Stimulated activated memory B cell treated with anti-CD40 and anti-IgM and Interleukin-4, amounts not matched to agents 10 μg/mL and 1 μg/mL and 100 μg/mL, for 72 hours (primary cell): ENCODE data around the gene KRT7.
A peak's percentile ranks its signal among the peaks of the same experiment; 100 is the strongest.

ENCODE experiments used
- ATAC-seq: fragments of 150-1000 bp; cut with Tn5 transposase; 2 replicates; pipeline ENCODE4 v1.10.0; 2021
- H3K27ac Mint-ChIP-seq: one replicate; pipeline ENCODE4 v1.8.0; 2022; ENCODE audit warnings: mild to moderate bottlenecking, mixed read lengths
- H3K27me3 Mint-ChIP-seq: one replicate; pipeline ENCODE4 v1.8.0; 2022; ENCODE audit warnings: mixed read lengths
- H3K36me3 Mint-ChIP-seq: one replicate; pipeline ENCODE4 v1.8.0; 2022; ENCODE audit warnings: mixed read lengths
- H3K4me1 Mint-ChIP-seq: one replicate; pipeline ENCODE4 v1.8.0; 2022; ENCODE audit warnings: mixed read lengths
- H3K4me3 Mint-ChIP-seq: one replicate; pipeline ENCODE4 v1.8.0; 2022; ENCODE audit warnings: mild to moderate bottlenecking, moderate library complexity, mixed read lengths
- H3K9me3 Mint-ChIP-seq: one replicate; pipeline ENCODE4 v1.8.0; 2022; ENCODE audit warnings: mixed read lengths

KRT7 gene

DNA sequence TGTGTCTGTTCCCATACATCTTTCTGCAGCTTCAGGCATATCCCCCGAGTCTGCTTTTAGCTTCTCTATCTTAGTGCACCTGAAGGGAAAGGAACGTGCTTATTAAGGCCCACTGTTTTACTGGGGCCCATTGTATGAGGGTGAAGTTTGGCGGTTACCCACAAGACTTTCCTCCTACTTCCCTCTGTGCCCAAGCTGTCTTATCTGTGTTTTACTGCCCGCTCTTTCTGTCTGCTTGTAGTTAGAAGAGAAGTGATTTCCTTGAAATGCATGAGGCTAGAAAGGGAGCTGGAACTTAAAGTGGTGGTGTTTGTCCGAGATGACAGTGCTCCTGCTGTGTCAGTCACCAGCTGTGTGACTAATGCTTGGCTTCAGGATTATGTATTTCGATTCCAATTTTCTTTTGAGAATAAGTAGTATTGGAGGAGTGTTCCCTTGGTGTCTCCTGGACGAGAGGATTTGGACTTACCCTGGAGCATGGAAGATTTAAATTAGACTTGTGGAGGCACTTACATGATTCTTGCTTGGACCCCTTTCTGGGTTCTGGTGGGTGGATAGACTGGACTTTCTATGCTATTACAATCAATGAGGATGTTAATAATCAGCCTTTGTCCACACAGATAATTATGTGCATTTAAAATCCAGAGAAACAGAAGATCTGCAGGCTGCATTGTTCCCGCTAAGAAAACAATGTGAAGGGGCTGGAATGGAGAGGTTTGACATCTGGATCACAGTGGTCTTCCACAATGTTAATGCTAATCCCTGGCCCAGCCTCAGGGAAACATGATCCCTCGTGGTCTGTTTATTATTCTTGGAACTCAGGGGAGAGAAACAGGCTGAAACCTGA is 27.5 kb downstream of the KRT7 start:
- Mint-ChIP-seq H3K4me1 (no peaks in the 10 kb centered on the region), H3K9me3 (no peaks in the 10 kb centered on the region), H3K4me3 (no peak overlapping the region), H3K36me3 (no peaks in the 10 kb centered on the region), H3K27ac (no peak overlapping the region), H3K27me3 (peaks cover 41% of the 10 kb centered on the region)
- ATAC-seq: no peak

DNA sequence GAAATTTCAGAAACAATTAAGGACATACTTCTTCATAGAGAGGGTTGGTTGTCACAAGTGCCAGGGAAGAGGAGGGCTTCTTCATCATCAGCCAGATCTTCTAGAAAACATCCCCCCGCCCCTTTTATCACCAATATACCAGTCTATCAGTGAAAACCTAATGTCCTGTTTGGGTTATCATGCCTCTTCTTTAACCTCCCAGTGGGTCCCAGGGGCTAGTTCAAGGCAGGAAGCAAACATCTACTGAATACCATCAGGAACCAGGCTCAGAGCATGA is 28.1 kb downstream of the KRT7 start:
- no peak for ATAC-seq
- no peaks in the 10 kb centered on the region for H3K9me3 Mint-ChIP-seq
- no peaks in the 10 kb centered on the region for H3K36me3 Mint-ChIP-seq
- H3K4me3 Mint-ChIP-seq: no peak overlapping the region
- no peak overlapping the region for H3K27ac Mint-ChIP-seq
- no peaks in the 10 kb centered on the region for H3K4me1 Mint-ChIP-seq
- H3K27me3 Mint-ChIP-seq: peaks cover 35% of the 10 kb centered on the region

GRCh38 chr12:52262286-52262685 is 29.2 kb downstream of the KRT7 start:
- H3K27ac Mint-ChIP-seq: no peak overlapping the region
- no peaks in the 10 kb centered on the region for H3K9me3 Mint-ChIP-seq
- H3K4me1 Mint-ChIP-seq: no peaks in the 10 kb centered on the region
- H3K36me3 Mint-ChIP-seq: no peaks in the 10 kb centered on the region
- ATAC-seq: no peak
- no peak overlapping the region for H3K4me3 Mint-ChIP-seq
- peaks cover 34% of the 10 kb centered on the region for H3K27me3 Mint-ChIP-seq

GRCh38 chr12:52263761-52264434 is 30.9 kb downstream of the KRT7 start:
- ATAC-seq: no peak
- Mint-ChIP-seq H3K4me1 (no peaks in the 10 kb centered on the region), H3K4me3 (no peak overlapping the region), H3K27me3 (peaks cover 33% of the 10 kb centered on the region), H3K9me3 (no peaks in the 10 kb centered on the region), H3K36me3 (no peaks in the 10 kb centered on the region), H3K27ac (no peak overlapping the region)

DNA sequence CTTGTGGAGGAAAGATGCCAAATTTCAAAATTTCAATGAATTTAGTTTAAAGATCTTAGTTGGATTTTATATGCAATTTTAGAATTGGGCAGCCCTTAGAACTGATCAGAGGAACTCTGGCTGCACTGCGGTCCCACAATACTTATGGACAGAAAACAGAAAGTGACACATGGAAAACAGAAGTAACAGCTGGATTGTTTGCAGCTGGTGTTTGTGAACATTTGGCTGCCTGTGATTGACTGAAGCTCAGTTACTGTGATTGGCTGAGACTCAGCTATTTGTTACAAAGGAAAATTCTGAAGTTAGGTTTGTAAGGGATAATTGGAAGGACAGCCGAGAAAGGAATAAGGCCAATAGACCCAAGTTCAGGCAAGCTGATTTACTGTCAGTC is 31.4 kb downstream of the KRT7 start:
- H3K9me3 Mint-ChIP-seq: no peaks in the 10 kb centered on the region
- peaks cover 27% of the 10 kb centered on the region for H3K27me3 Mint-ChIP-seq
- no peak for ATAC-seq
- H3K4me1 Mint-ChIP-seq: no peaks in the 10 kb centered on the region
- no peak overlapping the region for H3K4me3 Mint-ChIP-seq
- no peaks in the 10 kb centered on the region for H3K36me3 Mint-ChIP-seq
- H3K27ac Mint-ChIP-seq: no peak overlapping the region

GRCh38 chr12:52266514-52266913 is 33.5 kb downstream of the KRT7 start:
- no peak overlapping the region for H3K27ac Mint-ChIP-seq
- no peaks in the 10 kb centered on the region for H3K4me1 Mint-ChIP-seq
- H3K36me3 Mint-ChIP-seq: no peaks in the 10 kb centered on the region
- peaks cover 27% of the 10 kb centered on the region for H3K27me3 Mint-ChIP-seq
- no peaks in the 10 kb centered on the region for H3K9me3 Mint-ChIP-seq
- H3K4me3 Mint-ChIP-seq: no peak overlapping the region
- no peak for ATAC-seq

DNA sequence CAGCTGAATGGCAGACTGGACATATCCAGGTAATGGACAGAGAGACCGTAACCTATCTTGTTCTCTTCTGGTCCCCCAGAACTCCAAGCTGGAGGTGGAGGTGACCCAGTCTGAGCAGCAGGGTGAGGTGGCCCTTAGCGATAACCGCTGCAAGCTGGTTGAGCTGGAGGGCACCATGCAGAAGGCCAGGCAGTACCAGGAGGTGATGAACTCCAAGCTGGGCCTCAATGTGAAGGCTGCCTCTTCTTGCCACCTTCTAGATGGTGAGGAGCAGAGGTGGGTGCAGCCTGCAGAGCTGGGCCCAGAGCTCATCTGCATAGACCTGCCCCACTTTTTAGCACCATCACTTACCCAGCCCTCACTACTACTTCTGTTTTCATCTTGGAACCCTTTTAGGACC is 34.2 kb downstream of the KRT7 start:
- no peak overlapping the region for H3K27ac Mint-ChIP-seq
- no peaks in the 10 kb centered on the region for H3K4me1 Mint-ChIP-seq
- ATAC-seq: no peak
- peaks cover 29% of the 10 kb centered on the region for H3K27me3 Mint-ChIP-seq
- no peaks in the 10 kb centered on the region for H3K36me3 Mint-ChIP-seq
- no peak overlapping the region for H3K4me3 Mint-ChIP-seq
- H3K9me3 Mint-ChIP-seq: no peaks in the 10 kb centered on the region

GRCh38 chr12:52267699-52268098 is 34.7 kb downstream of the KRT7 start:
- no peak overlapping the region for H3K27ac Mint-ChIP-seq
- H3K4me1 Mint-ChIP-seq: no peaks in the 10 kb centered on the region
- peak; percentile 34 for ATAC-seq
- H3K4me3 Mint-ChIP-seq: no peak overlapping the region
- no peaks in the 10 kb centered on the region for H3K36me3 Mint-ChIP-seq
- peaks cover 29% of the 10 kb centered on the region for H3K27me3 Mint-ChIP-seq
- H3K9me3 Mint-ChIP-seq: no peaks in the 10 kb centered on the region

DNA sequence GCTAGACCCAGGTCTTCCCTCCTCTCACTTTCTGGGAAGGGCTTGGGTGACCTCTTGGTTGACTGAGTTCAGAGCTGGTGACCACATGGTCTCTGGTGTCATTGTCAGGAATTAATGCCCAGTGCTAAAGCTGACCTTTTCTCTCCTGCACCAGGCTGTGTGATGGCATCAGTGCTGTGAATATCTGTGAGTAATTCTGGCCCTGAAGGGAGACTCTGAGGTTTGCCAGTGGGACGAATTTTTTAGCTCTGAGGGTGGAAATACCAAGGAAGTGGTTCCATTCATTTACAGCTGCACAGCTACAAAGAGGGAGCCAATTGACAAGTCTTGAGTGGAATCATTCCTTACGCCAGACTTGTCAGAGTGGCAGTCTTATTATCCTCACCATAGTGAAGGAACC is 35.2 kb downstream of the KRT7 start:
- Mint-ChIP-seq H3K27ac (no peak overlapping the region), H3K36me3 (no peaks in the 10 kb centered on the region), H3K27me3 (peaks cover 29% of the 10 kb centered on the region), H3K9me3 (no peaks in the 10 kb centered on the region), H3K4me3 (no peak overlapping the region), H3K4me1 (no peaks in the 10 kb centered on the region)
- ATAC-seq: no peak

- no peak for ATAC-seq
- H3K4me1 Mint-ChIP-seq: no peaks in the 10 kb centered on the region
- H3K27me3 Mint-ChIP-seq: peaks cover 46% of the 10 kb centered on the region
- H3K4me3 Mint-ChIP-seq: no peak overlapping the region
- no peaks in the 10 kb centered on the region for H3K36me3 Mint-ChIP-seq
- H3K27ac Mint-ChIP-seq: no peak overlapping the region
- no peaks in the 10 kb centered on the region for H3K9me3 Mint-ChIP-seq
Measured at GRCh38 chr12:52270541-52271070, 37.6 kb downstream of the KRT7 start.

DNA sequence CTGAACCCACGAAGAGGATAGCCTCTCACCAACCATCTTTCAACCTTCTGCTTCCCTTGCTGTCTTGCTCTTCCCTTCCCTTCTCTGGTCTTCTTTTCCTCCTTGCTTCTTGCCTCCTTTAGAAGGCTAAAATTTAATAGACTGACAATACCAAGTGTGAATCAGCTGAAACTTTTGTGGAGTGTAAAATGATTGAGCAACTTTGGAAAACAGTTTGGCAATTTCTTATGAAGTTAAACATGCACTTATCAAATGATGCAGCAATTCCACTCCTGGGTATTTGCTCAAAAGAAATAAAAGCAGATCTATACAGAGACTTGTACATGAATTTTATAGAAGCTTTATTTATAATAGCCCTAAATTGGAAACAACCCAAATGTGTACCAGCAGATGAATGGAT is 38.1 kb downstream of the KRT7 start:
- no peak for ATAC-seq
- Mint-ChIP-seq H3K4me3 (no peak overlapping the region), H3K36me3 (no peaks in the 10 kb centered on the region), H3K4me1 (no peaks in the 10 kb centered on the region), H3K9me3 (no peaks in the 10 kb centered on the region), H3K27me3 (peaks cover 50% of the 10 kb centered on the region), H3K27ac (no peak overlapping the region)

- H3K27me3 Mint-ChIP-seq: peaks cover 65% of the 10 kb centered on the region
Measured at GRCh38 chr12:52274521-52275120, 41.6 kb downstream of the KRT7 start, which contains the start of gene KRT86. KRT86 (plus strand) TSS chr12:52274645; CDS start chr12:52301917, 27,272 bp downstream.

GRCh38 chr12:52275686-52276085 is 42.6 kb downstream of the KRT7 start:
- H3K9me3 Mint-ChIP-seq: no peaks in the 10 kb centered on the region
- H3K4me1 Mint-ChIP-seq: peaks cover 10% of the 10 kb centered on the region
- no peak overlapping the region for H3K4me3 Mint-ChIP-seq
- ATAC-seq: no peak
- no peaks in the 10 kb centered on the region for H3K36me3 Mint-ChIP-seq
- H3K27ac Mint-ChIP-seq: no peak overlapping the region
- H3K27me3 Mint-ChIP-seq: peaks cover 67% of the 10 kb centered on the region

More at GRCh38 chr12:52274521-52275120, 41.6 kb downstream of the KRT7 start, which contains the start of gene KRT86:
- H3K4me3 Mint-ChIP-seq: no peak within 1 kb of the TSS
- no peak within 1 kb of the TSS for H3K27ac Mint-ChIP-seq
- peaks cover 10% of the 10 kb centered on the region for H3K4me1 Mint-ChIP-seq
- H3K9me3 Mint-ChIP-seq: no peaks in the 10 kb centered on the region
- no peak for ATAC-seq
- H3K36me3 Mint-ChIP-seq: no peaks in the 10 kb centered on the region

- Mint-ChIP-seq H3K4me3 (no peak overlapping the region), H3K4me1 (peaks cover 10% of the 10 kb centered on the region), H3K27ac (no peak overlapping the region), H3K9me3 (no peaks in the 10 kb centered on the region), H3K36me3 (no peaks in the 10 kb centered on the region), H3K27me3 (peaks cover 55% of the 10 kb centered on the region)
- no peak for ATAC-seq
Measured at GRCh38 chr12:52277486-52278245, 44.6 kb downstream of the KRT7 start.
